Nephron (organoid): ENCODE measurements around the gene HTT.

Source experiments
- H3K27ac Mint-ChIP-seq, 3 experiments: 2 replicates each; pipeline ENCODE4 v1.8.0; 2020; ENCODE audit warnings: mixed read lengths in 3 of 3, mild to moderate bottlenecking in 2 of 3, moderate library complexity in 1 of 3
- H3K27me3 Mint-ChIP-seq: 2 replicates; pipeline ENCODE4 v1.8.0; 2021; ENCODE audit warnings: low read depth, mild to moderate bottlenecking, moderate library complexity, mixed read lengths
- H3K36me3 Mint-ChIP-seq: 2 replicates; pipeline ENCODE4 v1.8.0; 2020; ENCODE audit warnings: low read depth, mixed read lengths
- H3K4me1 Mint-ChIP-seq: 2 replicates; pipeline ENCODE4 v1.8.0; 2020; ENCODE audit warnings: mixed read lengths
- H3K4me3 Mint-ChIP-seq, 3 experiments: 2 replicates each; pipeline ENCODE4 v1.8.0; 2020; ENCODE audit warnings: mild to moderate bottlenecking in 3 of 3, mixed read lengths in 3 of 3, moderate library complexity in 2 of 3
- H3K9me3 Mint-ChIP-seq: 2 replicates; pipeline ENCODE4 v1.8.0; 2020; ENCODE audit warnings: mixed read lengths
- CTCF ChIP-seq, 3 experiments: fragments of 200-600 bp; sonication (generic); IDR thresholded peaks; one replicate each; pipeline ENCODE4 v1.5.0; 2021; ENCODE audit warnings: antibody characterized with exemption in 3 of 3; ENCODE audit not compliant: unreplicated experiment in 3 of 3

HTT gene

DNA sequence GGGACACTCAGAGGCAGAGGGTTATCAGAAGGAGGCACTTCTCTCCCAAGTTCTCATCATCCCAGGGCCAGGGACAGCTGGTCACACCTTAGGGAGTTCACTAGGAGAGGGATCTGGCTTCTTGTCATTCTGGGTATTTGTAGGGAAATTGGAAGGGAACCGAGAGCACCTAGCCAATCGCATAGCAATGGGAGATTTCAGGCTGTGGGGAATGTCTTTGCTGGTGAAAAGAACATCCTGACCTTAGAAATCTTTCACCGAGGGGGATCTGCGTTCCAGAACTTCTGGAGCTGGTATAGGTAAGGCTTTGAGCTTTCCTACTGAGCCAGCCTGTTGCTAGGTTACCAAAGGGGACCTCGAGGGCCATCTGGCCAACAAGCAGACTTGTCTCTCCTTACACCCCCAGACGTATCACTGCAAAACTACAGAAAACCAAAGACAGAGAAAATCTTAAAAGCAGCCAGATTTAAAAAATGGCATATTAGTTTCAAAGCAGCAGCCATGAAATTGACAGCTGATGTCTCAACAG lies 6.9 kb upstream of the HTT start:
- H3K27ac Mint-ChIP-seq, result no peak overlapping the region
- no peaks in the 10 kb centered on the region for H3K4me1 Mint-ChIP-seq
- no peak for TF ChIP-seq CTCF (IDR thresholded peaks at IDR 0.05; ENCODE audit: unreplicated experiment in 3 of 3)
- peaks cover 3% of the 10 kb centered on the region for H3K36me3 Mint-ChIP-seq
- H3K9me3 Mint-ChIP-seq, result peaks cover 10% of the 10 kb centered on the region
- peaks cover 12% of the 10 kb centered on the region for H3K27me3 Mint-ChIP-seq
- H3K4me3 Mint-ChIP-seq, result no peak overlapping the region

- H3K4me3 Mint-ChIP-seq, result no peak overlapping the region
- no peak for TF ChIP-seq CTCF (IDR thresholded peaks at IDR 0.05; ENCODE audit: unreplicated experiment in 3 of 3)
- H3K4me1 Mint-ChIP-seq, result no peaks in the 10 kb centered on the region
- H3K27ac Mint-ChIP-seq, result no peak overlapping the region
- peaks cover 10% of the 10 kb centered on the region for H3K9me3 Mint-ChIP-seq
- peaks cover 6% of the 10 kb centered on the region for H3K27me3 Mint-ChIP-seq
- peaks cover 3% of the 10 kb centered on the region for H3K36me3 Mint-ChIP-seq
These were observed 4.8 kb upstream of the HTT start for GRCh38 chr4:3069661-3070199.

- TF ChIP-seq CTCF (IDR thresholded peaks at IDR 0.05; ENCODE audit: unreplicated experiment in 3 of 3), result no peak
- Mint-ChIP-seq H3K4me1 (peaks cover 6% of the 10 kb centered on the region), H3K36me3 (peaks cover 3% of the 10 kb centered on the region), H3K27me3 (peaks cover 6% of the 10 kb centered on the region), H3K27ac (no peak overlapping the region), H3K9me3 (peaks cover 6% of the 10 kb centered on the region), H3K4me3 (peak overlapping the region; percentile 17 to 81 (median 70))
These were observed 3.6 kb upstream of the HTT start for GRCh38 chr4:3070709-3071500.

DNA sequence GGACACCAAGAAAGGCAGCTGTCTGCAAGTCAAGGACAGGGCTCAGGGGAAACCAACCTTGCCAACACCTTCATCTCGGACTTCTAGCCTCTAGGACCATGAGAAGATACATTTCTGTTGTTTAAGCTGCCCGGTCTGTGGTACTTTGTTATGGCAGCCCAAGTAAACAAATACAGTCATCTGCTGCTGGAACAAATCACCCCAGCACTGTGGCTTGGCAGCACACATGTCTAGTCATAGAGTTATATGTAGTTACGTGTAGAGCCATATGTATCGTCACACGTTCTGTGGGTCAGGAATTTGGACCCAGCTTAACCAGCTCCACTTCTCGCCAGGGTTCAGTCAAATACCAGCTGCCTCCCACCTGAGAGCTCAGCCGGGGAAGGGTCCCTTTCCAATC lies 2.7 kb upstream of the HTT start:
- Mint-ChIP-seq H3K4me1 (peaks cover 12% of the 10 kb centered on the region), H3K27ac (peak overlapping the region in 1 of 3 experiments; percentile 21)

GRCh38 chr4:3073158-3074077 lies 1.1 kb upstream of the HTT start:
- TF ChIP-seq CTCF (IDR thresholded peaks at IDR 0.05; ENCODE audit: unreplicated experiment in 3 of 3), result no peak
- peak overlapping the region; percentile 87 to 90 (median 89) for H3K4me3 Mint-ChIP-seq
- peaks cover 6% of the 10 kb centered on the region for H3K27me3 Mint-ChIP-seq
- no peak overlapping the region for H3K27ac Mint-ChIP-seq
- H3K36me3 Mint-ChIP-seq, result peaks cover 3% of the 10 kb centered on the region
- no peaks in the 10 kb centered on the region for H3K9me3 Mint-ChIP-seq
- H3K4me1 Mint-ChIP-seq, result peaks cover 21% of the 10 kb centered on the region

More for the DNA sequence above, 2.7 kb upstream of the HTT start:
- H3K27me3 Mint-ChIP-seq, result peaks cover 6% of the 10 kb centered on the region
- no peaks in the 10 kb centered on the region for H3K36me3 Mint-ChIP-seq
- TF ChIP-seq CTCF (IDR thresholded peaks at IDR 0.05; ENCODE audit: unreplicated experiment in 3 of 3), result no peak
- peak overlapping the region; percentile 19 to 81 (median 70) for H3K4me3 Mint-ChIP-seq
- peaks cover 3% of the 10 kb centered on the region for H3K9me3 Mint-ChIP-seq
